B cell (primary cell): ENCODE measurements around the gene KCND1. TPM values are rescaled to one million over a fixed set of nuclear protein-coding genes. Genes with fewer than 3 reads are reported as not detected.

ENCODE experiments used
- ATAC-seq: fragments of 200-7000 bp; cut with Tn5 transposase; one replicate; pipeline ENCODE4 v1.10.0; 2021; ENCODE audit warnings: low read depth, mild to moderate bottlenecking, moderate number of reproducible peaks, moderate library complexity
- CTCF ChIA-PET: fragments of 350-600 bp; sonication (Branson Sonifier 250); formaldehyde crosslinking; loops from one replicate; lab custom pipeline; 2021; ENCODE audit warnings: antibody characterized with exemption, inconsistent platforms; lab: Charles Lee
- POLR2A ChIA-PET: fragments of 350-600 bp; sonication (Branson Sonifier 250); formaldehyde crosslinking; loops from one replicate; lab custom pipeline; 2021; ENCODE audit warnings: antibody characterized with exemption; lab: Charles Lee
- DNase-seq: peaks from one replicate; pipeline ENCODE4 v3.0.0; 2013
- H2AFZ ChIP-seq: 2 replicates; pipeline ENCODE4 v1.6.1; 2012; ENCODE audit warnings: mild to moderate bottlenecking, low read depth, low read length; ENCODE audit not compliant: insufficient read depth, poor library complexity, severe bottlenecking
- H3K27ac ChIP-seq, 2 donors: 1 replicate in 1 of 2; 2 replicates in 1 of 2; pipeline ENCODE4 v1.5.1; 2012 to 2013; ENCODE audit warnings: low read length in 2 of 2, mild to moderate bottlenecking in 2 of 2, moderate library complexity in 1 of 2
- H3K27me3 ChIP-seq, 4 experiments: fragments of 200-600 bp in 1 of 4; sonication (generic) in 1 of 4; replicated peaks in 1 of 4; 1 replicate in 2 of 4; 2 replicates in 2 of 4; pipeline versions ENCODE4 v1.6.1 to v1.7.0; 2013 to 2016; ENCODE audit warnings: low read length in 3 of 4, mild to moderate bottlenecking in 2 of 4, mixed read lengths in 1 of 4, moderate library complexity in 1 of 4; ENCODE audit not compliant: insufficient read depth in 4 of 4, control insufficient read depth in 3 of 4; ENCODE audit errors: control extremely low read depth in 1 of 4
- H3K36me3 ChIP-seq, 2 experiments: replicated peaks in 1 of 2; 1 replicate in 1 of 2; 2 replicates in 1 of 2; pipeline versions ENCODE4 v1.6.1 to v1.7.1; 2013; ENCODE audit warnings: low read length in 1 of 2; ENCODE audit not compliant: insufficient read depth in 2 of 2, control insufficient read depth in 1 of 2; ENCODE audit errors: control extremely low read depth in 1 of 2, extremely low read depth in 1 of 2
- H3K4me1 ChIP-seq, 2 donors: fragments of 200-600 bp in 1 of 2; sonication (generic) in 1 of 2; 1 replicate in 1 of 2; 2 replicates in 1 of 2; pipeline versions ENCODE4 v1.5.1 to v1.6.1; 2013 to 2017; ENCODE audit warnings: low read length in 2 of 2; ENCODE audit not compliant: control insufficient read depth in 2 of 2, insufficient read depth in 2 of 2
- H3K4me2 ChIP-seq: replicated peaks from 2 replicates; pipeline ENCODE3; 2012; ENCODE audit warnings: mild to moderate bottlenecking, low read depth, low read length; ENCODE audit not compliant: poor library complexity, severe bottlenecking
- H3K4me3 ChIP-seq, 5 experiments: fragments of 200-600 bp in 1 of 5; sonication (generic) in 1 of 5; 1 replicate in 3 of 5; 2 replicates in 2 of 5; pipeline versions ENCODE4 v1.5.1 to v1.7.0; 2011 to 2016; ENCODE audit warnings: low read length in 4 of 5, mild to moderate bottlenecking in 4 of 5, low read depth in 2 of 5, control low read depth in 1 of 5, moderate library complexity in 1 of 5; ENCODE audit not compliant: insufficient read depth in 1 of 5; ENCODE audit errors: control extremely low read depth in 1 of 5, extremely low read depth in 1 of 5
- H3K79me2 ChIP-seq: fragments of 200-600 bp; sonication (generic); one replicate; pipeline ENCODE4 v1.6.0; 2016; ENCODE audit warnings: low read length; ENCODE audit not compliant: control insufficient read depth, insufficient read depth
- H3K9ac ChIP-seq: fragments of 200-600 bp; sonication (generic); 2 replicates; pipeline ENCODE4 v1.6.1; 2017; ENCODE audit warnings: mild to moderate bottlenecking, low read length, moderate library complexity
- H3K9me3 ChIP-seq, 3 donors: one replicate each; pipeline versions ENCODE4 v1.6.1 to v1.7.1; 2013; ENCODE audit warnings: low read length in 2 of 3; ENCODE audit not compliant: control insufficient read depth in 2 of 3, insufficient read depth in 1 of 3; ENCODE audit errors: control extremely low read depth in 1 of 3
- H4K20me1 ChIP-seq: 2 replicates; pipeline ENCODE4 v1.6.0; 2012; ENCODE audit warnings: mild to moderate bottlenecking, low read length; ENCODE audit not compliant: insufficient read depth, control insufficient read depth, poor library complexity, severe bottlenecking
- H3K27ac Mint-ChIP-seq: one replicate; pipeline ENCODE4 v1.8.0; 2021; ENCODE audit warnings: mixed read lengths
- H3K27me3 Mint-ChIP-seq: one replicate; pipeline ENCODE4 v1.8.0; 2021; ENCODE audit warnings: mixed read lengths
- H3K4me1 Mint-ChIP-seq: one replicate; pipeline ENCODE4 v1.8.0; 2021; ENCODE audit warnings: mixed read lengths
- H3K4me3 Mint-ChIP-seq: one replicate; pipeline ENCODE4 v1.8.0; 2021; ENCODE audit warnings: mixed read lengths
- H3K9me3 Mint-ChIP-seq: one replicate; pipeline ENCODE4 v1.8.0; 2022; ENCODE audit warnings: mixed read lengths; ENCODE audit not compliant: insufficient read depth
- CTCF ChIP-seq: fragments of 200-600 bp; IDR thresholded peaks from one replicate; pipeline ENCODE4 v1.8.0; 2022; ENCODE audit warnings: antibody characterized with exemption, mild to moderate bottlenecking
- EZH2 ChIP-seq: IDR thresholded peaks from 2 replicates; pipeline ENCODE4 v1.6.1; 2012; ENCODE audit warnings: borderline replicate concordance, low read depth, mild to moderate bottlenecking, moderate library complexity, low read length; ENCODE audit not compliant: insufficient read depth, poor library complexity, severe bottlenecking
- whole genome bisulfite sequencing: methylation state at CpG from one replicate; pipeline ENCODE4 v1.1.5; 2013; ENCODE audit warnings: missing lambda C conversion rate; ENCODE audit not compliant: insufficient coverage; 5-methylcytosine and 5-hydroxymethylcytosine counted together
- intact Hi-C: fragments of 100-400 bp; cut with micrococcal nuclease; formaldehyde crosslinking; loops from one replicate; pipeline ENCODE4 v1.10.0; 2022
- polyA plus RNA-seq: library from polyadenylated mRNA; depleted of rRNA; stranded (reverse); fragments of >200 nt; gene quantifications from 2 replicates; pipeline ENCODE4 v1.2.3, GENCODE V29; 2012
- total RNA-seq, 2 donors: library from RNA; stranded (reverse); fragments of 120-200 nt in 1 of 2; gene quantifications; 1 replicate in 1 of 2; 2 replicates in 1 of 2; pipeline versions ENCODE4 v1.2.3 to v1.2.4, GENCODE V29; 2013 to 2022

Gene KCND1
- total and polyA plus RNA-seq, 2 donors (not counting 1 experiment from before 2014, with no cell fraction given) = 2.2 to 2.3 TPM

GRCh38 chrX:48997865-48998264, 26.2 kb upstream of the KCND1 start:
- intact Hi-C loops = no loop called here
- Histone ChIP-seq H4K20me1 (peaks cover 4% of the 10 kb centered on the region), H3K79me2 (peaks cover 32% of the 10 kb centered on the region), H3K9me3 (no peaks in the 10 kb centered on the region), H3K9ac (no peak overlapping the region), H3K4me1 (peaks cover 8 to 12% of the 10 kb centered on the region in 2 donors), H3K36me3 (peaks cover 0 to 27% of the 10 kb centered on the region in 2 experiments), H3K4me3 (no peak overlapping the region), H2AFZ (no peak overlapping the region), H3K27ac (no peak overlapping the region), H3K27me3 (no peaks in the 10 kb centered on the region), H3K4me2 (no peak overlapping the region)
- peaks cover 28% of the 10 kb centered on the region for H3K4me1 Mint-ChIP-seq
- H3K27me3 Mint-ChIP-seq = no peaks in the 10 kb centered on the region
- DNase-seq = no peak
- CTCF ChIA-PET = no interaction called here
- no peak overlapping the region for H3K4me3 Mint-ChIP-seq
- no peak overlapping the region for H3K27ac Mint-ChIP-seq
- TF ChIP-seq EZH2 (no peak), CTCF (no peak)
- no CpG with 5 or more reads among the region's 1 CpG for WGBS
- POLR2A ChIA-PET = no interaction called here
- H3K9me3 Mint-ChIP-seq = no peaks in the 10 kb centered on the region
- no peak for ATAC-seq

GRCh38 chrX:48997455-48997854, 25.8 kb upstream of the KCND1 start:
- H3K27ac ChIP-seq = no peak overlapping the region
- H3K79me2 ChIP-seq = peaks cover 32% of the 10 kb centered on the region
- H3K4me2 ChIP-seq = no peak overlapping the region
- CTCF ChIA-PET = interaction anchor here (1.0 kb wide), 1 partner anchor 16 kb away, joined by 3 read pairs; no protein-coding TSS in a partner anchor
- Mint-ChIP-seq H3K4me1 (peaks cover 28% of the 10 kb centered on the region), H3K9me3 (no peaks in the 10 kb centered on the region), H3K4me3 (no peak overlapping the region), H3K27me3 (no peaks in the 10 kb centered on the region), H3K27ac (no peak overlapping the region)
- no peaks in the 10 kb centered on the region for H3K9me3 ChIP-seq
- no peak overlapping the region for H3K9ac ChIP-seq
- H3K4me3 ChIP-seq = no peak overlapping the region
- peaks cover 0 to 29% of the 10 kb centered on the region in 2 experiments for H3K36me3 ChIP-seq
- no peak overlapping the region for H2AFZ ChIP-seq
- ATAC-seq (no peak), DNase-seq (no peak)
- no peaks in the 10 kb centered on the region for H3K27me3 ChIP-seq
- POLR2A ChIA-PET = no interaction called here
- TF ChIP-seq CTCF (no peak), EZH2 (no peak)
- peaks cover 4% of the 10 kb centered on the region for H4K20me1 ChIP-seq
- peaks cover 8 to 11% of the 10 kb centered on the region in 2 donors for H3K4me1 ChIP-seq
- intact Hi-C loops = no loop called here
- WGBS = 100% methylated on average over 3 of the region's 3 CpGs
